Vagina (tissue), 2 donors: Measurements from ENCODE around the gene RTBDN. TPM values are rescaled to one million over a fixed set of nuclear protein-coding genes. Genes with fewer than 3 reads are reported as not detected.
A peak's percentile ranks its signal among the peaks of the same experiment; 100 is the strongest.

Experiments used
- DNase-seq, 2 donors: peaks; one replicate each; pipeline ENCODE4 v3.0.0-alpha.2; 2017; ENCODE audit errors: extremely low spot score in 2 of 2
- H3K27ac ChIP-seq: fragments of 200-600 bp; sonication (generic); one replicate; pipeline ENCODE4 v1.5.1; 2019
- H3K27me3 ChIP-seq: fragments of 200-600 bp; sonication (generic); one replicate; pipeline ENCODE4 v1.5.1; 2019
- H3K36me3 ChIP-seq, 2 donors: fragments of 200-600 bp; sonication (generic); one replicate each; pipeline ENCODE4 v1.5.1; 2017 to 2019
- H3K4me1 ChIP-seq: fragments of 200-600 bp; sonication (generic); one replicate; pipeline ENCODE4 v1.5.1; 2019
- H3K4me3 ChIP-seq, 2 donors: fragments of 200-600 bp; sonication (generic); 1 replicate in 1 of 2; 2 replicates in 1 of 2; pipeline ENCODE4 v1.5.1; 2016 to 2019
- H3K9me3 ChIP-seq: fragments of 200-600 bp; sonication (generic); one replicate; pipeline ENCODE4 v1.5.1; 2019
- CTCF ChIP-seq, 3 experiments: fragments of 450-650 bp in 2 of 3; fragments of 200-600 bp in 1 of 3; sonication (generic) in 1 of 3; IDR thresholded peaks; one replicate each; pipeline ENCODE4 v1.5.1; 2017 to 2019; ENCODE audit warnings: antibody characterized with exemption in 3 of 3, mild to moderate bottlenecking in 2 of 3, moderate library complexity in 2 of 3
- POLR2A ChIP-seq, 2 donors: fragments of 450-650 bp; IDR thresholded peaks; one replicate each; pipeline ENCODE4 v1.6.1; 2017; ENCODE audit warnings: antibody characterized with exemption in 2 of 2, mild to moderate bottlenecking in 2 of 2, moderate library complexity in 2 of 2
- POLR2AphosphoS5 ChIP-seq, 2 donors: sonication (generic); formaldehyde crosslinking; IDR thresholded peaks; one replicate each; pipeline ENCODE4 v1.9.0; 2017; ENCODE audit warnings: antibody characterized with exemption in 2 of 2, mild to moderate bottlenecking in 2 of 2, low read depth in 1 of 2; ENCODE audit not compliant: insufficient read depth in 1 of 2
- intact Hi-C: fragments of 100-400 bp; cut with DNase I; formaldehyde crosslinking; loops from one replicate; pipeline ENCODE4 v1.15.1; 2023
- total RNA-seq: library from RNA; depleted of rRNA; stranded (reverse); fragments of >200 nt; gene quantifications from one replicate; pipeline ENCODE4 v1.2.3, GENCODE V29; 2016

The RTBDN gene
- total RNA-seq, 1 donor from 2014 or later: 8.8 TPM

- TF ChIP-seq POLR2AphosphoS5 (IDR thresholded peaks at IDR 0.05; ENCODE audit: insufficient read depth in 1 of 2, low read depth in 1 of 2) (no peak), CTCF (IDR thresholded peaks at IDR 0.05) (no peak), POLR2A (IDR thresholded peaks at IDR 0.05) (no peak)
- Histone ChIP-seq H3K9me3 (no peaks in the 10 kb centered on the region), H3K27me3 (peaks cover 51% of the 10 kb centered on the region), H3K36me3 (no peaks in the 10 kb centered on the region), H3K27ac (no peak overlapping the region), H3K4me1 (peaks cover 26% of the 10 kb centered on the region), H3K4me3 (no peak overlapping the region)
- intact Hi-C loops: no loop called here
- no peak for DNase-seq
These were observed 2.8 kb upstream of the RTBDN start for GRCh38 chr19:12837225-12837624.

GRCh38 chr19:12836529-12836863 lies 2.1 kb upstream of the RTBDN start:
- no peaks in the 10 kb centered on the region for H3K9me3 ChIP-seq
- H3K27me3 ChIP-seq: peaks cover 51% of the 10 kb centered on the region
- intact Hi-C loops: no loop called here
- H3K4me3 ChIP-seq: no peak overlapping the region
- DNase-seq: no peak
- H3K4me1 ChIP-seq: peaks cover 26% of the 10 kb centered on the region
- H3K36me3 ChIP-seq: no peaks in the 10 kb centered on the region
- no peak overlapping the region for H3K27ac ChIP-seq
- TF ChIP-seq POLR2A (IDR thresholded peaks at IDR 0.05) (no peak), CTCF (IDR thresholded peaks at IDR 0.05) (no peak), POLR2AphosphoS5 (IDR thresholded peaks at IDR 0.05; ENCODE audit: insufficient read depth in 1 of 2, low read depth in 1 of 2) (no peak)

DNA sequence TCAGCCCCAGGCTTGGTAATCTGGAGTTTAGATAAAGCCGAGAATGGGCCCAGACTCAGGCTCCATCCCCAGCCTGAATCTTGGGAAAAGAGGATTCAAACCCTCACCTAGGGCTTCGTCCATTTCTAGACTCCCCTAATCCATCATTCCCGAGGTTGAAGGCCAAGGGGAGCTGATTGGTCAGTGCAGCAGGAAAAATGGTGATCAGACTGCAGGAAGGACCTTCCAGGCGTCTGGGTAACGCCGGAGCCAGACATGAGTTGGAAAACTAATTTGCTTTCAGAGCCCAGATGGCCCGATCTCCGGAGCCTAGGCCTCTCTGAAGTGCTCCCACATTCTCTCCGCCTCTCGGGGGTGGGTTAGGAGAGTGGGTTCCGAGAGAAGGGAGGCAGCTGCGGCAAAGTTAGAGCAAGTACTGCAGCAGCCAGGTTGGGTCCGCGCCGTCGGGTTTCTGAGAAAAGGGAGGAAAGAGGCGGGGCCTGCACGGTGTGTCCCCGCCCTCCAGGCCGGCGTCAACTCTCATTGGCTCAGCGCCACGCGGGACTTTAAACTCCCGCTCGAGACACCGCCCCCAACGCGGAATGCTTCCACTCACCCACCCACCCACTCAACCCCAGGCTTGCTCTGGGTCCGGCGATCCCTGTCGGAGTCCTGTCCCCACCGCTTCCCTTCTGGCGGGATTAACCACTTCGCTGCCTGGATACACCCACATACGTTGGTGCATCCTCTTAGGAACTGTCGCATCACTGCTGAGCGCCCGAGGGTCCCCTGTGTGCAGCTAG lies 788 bp upstream of the RTBDN start:
- Histone ChIP-seq H3K9me3 (no peaks in the 10 kb centered on the region), H3K36me3 (no peaks in the 10 kb centered on the region), H3K4me1 (peaks cover 26% of the 10 kb centered on the region), H3K27me3 (peaks cover 38% of the 10 kb centered on the region), H3K4me3 (no peak overlapping the region), H3K27ac (no peak overlapping the region)
- intact Hi-C loops: no loop called here
- TF ChIP-seq CTCF (IDR thresholded peaks at IDR 0.05) (no peak), POLR2A (IDR thresholded peaks at IDR 0.05) (no peak), POLR2AphosphoS5 (IDR thresholded peaks at IDR 0.05; ENCODE audit: insufficient read depth in 1 of 2, low read depth in 1 of 2) (no peak)
- DNase-seq: no peak

DNA sequence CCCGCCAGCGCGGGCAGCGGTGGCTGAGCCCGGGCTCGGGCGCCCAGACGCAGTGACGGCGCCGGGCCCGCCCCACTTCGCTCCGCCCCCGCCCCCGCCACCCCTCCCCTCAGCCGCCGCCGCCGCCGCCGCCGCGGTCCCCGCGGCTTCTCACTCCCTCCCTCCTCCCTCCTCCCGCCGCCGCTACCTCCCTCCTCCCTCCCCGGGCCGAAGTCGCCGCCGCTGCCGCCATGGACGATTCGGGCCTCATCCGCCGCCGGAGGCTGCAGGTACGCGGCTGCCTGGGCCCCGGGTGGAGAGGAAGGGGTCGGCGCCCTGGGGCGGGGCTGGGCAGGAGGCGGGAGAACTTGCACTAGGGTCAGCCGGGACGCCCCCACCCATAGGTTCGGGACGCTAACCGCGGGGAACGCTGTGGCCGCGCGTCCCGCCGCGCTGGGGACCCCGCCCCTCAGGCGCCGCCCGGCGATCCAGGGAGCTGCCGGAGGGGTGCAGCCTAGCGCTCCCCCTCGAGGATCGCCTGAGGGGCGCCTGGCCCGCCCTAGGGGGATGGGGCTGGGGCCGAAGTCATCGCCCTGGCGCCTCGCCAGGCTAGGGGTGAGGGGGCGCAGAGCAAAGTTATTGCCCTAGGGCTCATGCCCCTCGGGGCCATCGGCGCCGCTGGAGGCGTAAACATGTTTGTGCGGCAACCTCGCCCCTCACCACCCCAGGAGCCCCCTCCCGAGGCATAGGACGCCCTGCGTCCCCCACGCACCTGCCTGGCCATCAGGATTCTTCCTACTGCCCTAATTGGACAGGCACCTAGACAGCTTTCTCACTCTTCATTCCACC lies 427 bp downstream of the RTBDN start:
- H3K36me3 ChIP-seq: no peaks in the 10 kb centered on the region
- no peaks in the 10 kb centered on the region for H3K9me3 ChIP-seq
- no peak overlapping the region for H3K27ac ChIP-seq
- peak overlapping the region; percentile 41 to 43 for H3K4me3 ChIP-seq
- peaks cover 22% of the 10 kb centered on the region for H3K4me1 ChIP-seq
- peaks cover 33% of the 10 kb centered on the region for H3K27me3 ChIP-seq
- TF ChIP-seq CTCF (IDR thresholded peaks at IDR 0.05): no peak
- TF ChIP-seq POLR2AphosphoS5 (IDR thresholded peaks at IDR 0.05; ENCODE audit: insufficient read depth in 1 of 2, low read depth in 1 of 2): no peak
- TF ChIP-seq POLR2A (IDR thresholded peaks at IDR 0.05): no peak
- DNase-seq: no peak
- intact Hi-C loops: no loop called here

DNA sequence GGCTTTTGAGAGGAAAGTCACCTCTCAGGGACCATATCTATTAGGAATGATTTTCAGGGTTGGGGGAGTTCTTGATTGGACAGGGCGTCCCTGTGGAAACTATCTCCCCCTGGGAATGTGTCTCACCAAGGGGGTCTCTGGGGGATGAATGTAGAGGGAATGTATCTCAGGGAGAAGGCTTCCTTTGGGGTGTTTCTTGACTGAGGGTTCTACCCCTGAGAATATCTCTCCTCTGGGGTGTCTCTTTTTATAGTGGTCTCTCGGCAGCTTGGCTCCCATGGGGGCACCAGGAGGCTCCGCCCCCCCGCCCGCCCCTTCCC lies 1.0 kb downstream of the RTBDN start:
- intact Hi-C loops: no loop called here
- H3K27me3 ChIP-seq: peaks cover 28% of the 10 kb centered on the region

More for the DNA sequence above, 1.0 kb downstream of the RTBDN start:
- no peak for TF ChIP-seq POLR2AphosphoS5 (IDR thresholded peaks at IDR 0.05; ENCODE audit: insufficient read depth in 1 of 2, low read depth in 1 of 2)
- no peak for TF ChIP-seq POLR2A (IDR thresholded peaks at IDR 0.05)
- no peak for TF ChIP-seq CTCF (IDR thresholded peaks at IDR 0.05)
- Histone ChIP-seq H3K9me3 (no peaks in the 10 kb centered on the region), H3K4me1 (peaks cover 17% of the 10 kb centered on the region), H3K27ac (no peak overlapping the region), H3K36me3 (no peaks in the 10 kb centered on the region), H3K4me3 (peak overlapping the region in 1 of 2 donors; percentile 41)
- no peak for DNase-seq
